GM21447 (cell line): ENCODE measurements around the gene INTS2.
"Not testable (repeated sequence)": the region's sequence is repeated elsewhere in the genome, so short reads cannot be mapped to it uniquely, and the experiment has no call there.

Experiments used
- ATAC-seq: cut with Tn5 transposase; IDR thresholded peaks from one replicate; pipeline ENCODE4 v1.9.1; 2021; ENCODE audit not compliant: unreplicated experiment

Gene INTS2

DNA sequence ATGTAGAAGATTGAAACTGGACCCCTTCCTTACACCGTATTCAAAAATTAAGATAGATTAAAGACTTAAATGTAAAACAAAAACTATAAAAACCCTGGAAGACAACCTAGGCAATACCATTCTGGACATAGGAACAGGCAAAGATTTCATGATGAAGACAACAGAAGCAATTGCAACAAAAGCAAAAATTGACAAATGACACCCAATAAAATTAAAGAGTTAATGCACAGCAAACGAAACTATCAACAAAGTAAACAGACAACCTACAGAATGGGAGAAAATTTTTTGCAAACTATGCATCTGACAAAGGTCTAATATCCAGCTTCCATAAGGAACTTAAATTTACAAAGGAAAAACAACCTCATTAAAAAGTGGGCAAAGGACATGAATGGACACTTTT lies 101.6 kb downstream of the INTS2 start:
- not testable (repeated sequence) for ATAC-seq

GRCh38 chr17:61825448-61826137 lies 102.2 kb downstream of the INTS2 start:
- no peak for ATAC-seq

GRCh38 chr17:61822326-61823285 lies 105.2 kb downstream of the INTS2 start:
- ATAC-seq: no peak

DNA sequence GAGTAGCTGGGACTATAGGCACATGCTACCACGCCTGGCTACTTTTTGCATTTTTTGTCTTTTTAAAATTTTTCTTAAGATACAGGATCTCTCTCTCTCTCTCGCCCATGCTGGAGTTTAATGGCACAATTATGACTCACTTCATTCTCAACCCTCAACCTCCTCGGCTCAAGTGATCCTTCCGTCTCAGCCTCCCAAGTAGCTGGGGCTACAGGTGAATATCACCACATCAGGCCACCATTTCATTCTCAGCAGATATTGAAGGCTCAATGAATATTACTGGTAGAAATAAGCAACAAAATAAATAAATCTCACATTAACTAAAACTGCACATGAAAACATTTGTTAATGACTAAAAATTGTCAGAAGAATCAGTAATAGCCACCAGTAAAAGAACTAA lies 106.1 kb downstream of the INTS2 start:
- no peak for ATAC-seq

- not testable (repeated sequence) for ATAC-seq
Measured at GRCh38 chr17:61819265-61819664, 108.5 kb downstream of the INTS2 start.

DNA sequence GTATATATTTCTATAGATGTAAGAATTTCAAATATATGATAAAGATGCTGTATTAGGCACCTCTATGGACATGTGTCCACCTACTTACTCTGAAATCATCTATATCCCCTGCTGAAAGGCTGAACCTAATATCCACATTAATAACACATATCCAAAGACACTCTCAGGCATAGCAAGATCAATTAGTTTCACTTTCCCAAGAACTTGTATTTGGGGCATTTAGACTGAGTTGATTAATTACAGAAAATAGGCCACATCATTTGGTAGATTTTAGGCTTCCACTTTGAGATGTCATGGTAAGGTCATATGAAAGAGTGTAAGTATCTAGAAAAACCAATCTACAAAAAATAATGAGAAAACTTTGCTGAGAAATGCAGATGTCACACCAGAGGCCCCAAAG lies 109.6 kb downstream of the INTS2 start:
- ATAC-seq: no peak

DNA sequence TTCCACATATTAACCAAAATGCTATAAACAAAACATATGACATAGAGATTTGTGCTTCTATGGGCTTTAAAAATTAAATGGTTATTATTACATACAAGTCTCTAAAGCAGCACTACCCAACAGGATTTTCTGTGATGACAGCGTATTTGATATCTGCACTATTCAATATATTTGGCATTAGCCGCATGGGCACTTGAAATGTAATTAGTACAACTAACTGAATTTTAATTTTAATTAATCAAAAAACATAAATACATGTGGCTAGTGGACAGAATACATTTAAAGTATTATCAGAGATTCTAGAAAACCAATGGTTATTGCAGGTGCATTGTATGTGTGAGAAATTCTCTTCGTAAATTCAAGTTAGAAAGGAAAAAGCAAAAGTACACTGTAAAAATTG lies 110.3 kb downstream of the INTS2 start:
- ATAC-seq: no peak

DNA sequence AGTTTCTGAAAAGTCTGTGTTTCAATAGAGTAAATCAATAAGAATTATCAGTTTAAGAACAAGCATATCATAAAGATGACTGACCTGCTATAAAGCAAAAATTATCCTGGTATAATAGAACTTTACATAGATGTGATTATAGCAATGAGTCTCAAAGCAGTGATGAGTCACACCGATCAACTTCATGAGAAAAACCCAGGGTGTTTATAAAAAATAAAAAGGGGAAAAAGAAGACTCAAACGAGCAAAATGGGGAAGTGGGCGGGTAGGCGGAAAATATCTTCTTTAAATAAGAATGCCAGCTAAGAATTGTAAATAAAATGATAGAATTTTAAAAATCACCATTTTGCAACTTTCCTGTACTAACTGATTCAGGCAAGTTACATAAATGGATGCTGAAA lies 111.2 kb downstream of the INTS2 start:
- no peak for ATAC-seq

DNA sequence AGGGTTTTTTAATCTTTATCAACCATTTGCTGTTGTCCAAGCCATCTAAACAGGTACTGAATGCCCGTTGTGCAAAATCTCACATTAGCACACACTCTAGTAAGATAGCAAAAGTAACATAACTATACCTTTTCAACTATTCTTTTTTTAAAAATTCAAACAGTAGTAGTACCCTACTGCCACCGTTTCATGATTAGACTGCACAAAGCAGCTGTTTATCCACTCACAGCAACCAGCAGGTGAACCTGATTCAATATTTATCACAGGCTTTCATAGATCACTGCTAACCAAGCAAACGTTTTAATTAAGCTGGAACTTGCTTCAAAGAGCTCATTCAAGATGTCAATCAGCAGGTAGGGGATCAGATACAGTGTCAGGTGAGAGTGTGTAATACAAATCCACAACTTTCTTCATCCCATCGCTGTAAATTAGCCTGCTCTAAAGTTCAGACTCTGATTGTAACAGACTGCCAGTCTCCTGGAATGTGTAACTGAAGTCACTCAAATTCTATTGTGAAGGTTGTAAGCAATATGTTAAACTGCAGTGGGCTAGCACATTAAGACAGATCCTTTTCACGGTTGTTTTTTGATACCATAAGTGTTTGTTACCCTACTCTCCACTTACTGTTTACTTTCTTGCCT lies 111.8 kb downstream of the INTS2 start:
- ATAC-seq: no peak
